ENCODE results near the gene SH3BP5L.

The SH3BP5L gene

DNA sequence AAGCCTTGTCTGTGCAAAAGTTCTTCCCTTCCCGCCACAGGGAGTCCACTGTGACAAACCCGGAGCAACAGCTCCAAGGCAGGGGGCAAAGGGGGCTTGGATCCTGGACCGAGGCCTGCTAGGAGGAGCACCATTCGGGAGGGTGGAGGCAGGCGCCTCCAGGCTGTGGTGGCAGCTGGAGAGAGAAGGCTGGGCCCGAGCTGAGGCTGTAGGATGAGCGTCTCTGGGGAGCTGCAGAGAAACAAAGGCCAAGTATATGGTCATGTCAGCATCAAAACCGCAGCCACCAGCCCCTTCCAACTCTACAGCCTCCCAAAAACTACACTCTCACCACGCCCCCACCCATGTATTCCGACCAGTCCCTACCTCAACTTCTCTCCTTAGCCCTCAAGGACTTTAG lies 579 bp downstream of the SH3BP5L start:
- DNase-seq = peak; percentile 22

DNA sequence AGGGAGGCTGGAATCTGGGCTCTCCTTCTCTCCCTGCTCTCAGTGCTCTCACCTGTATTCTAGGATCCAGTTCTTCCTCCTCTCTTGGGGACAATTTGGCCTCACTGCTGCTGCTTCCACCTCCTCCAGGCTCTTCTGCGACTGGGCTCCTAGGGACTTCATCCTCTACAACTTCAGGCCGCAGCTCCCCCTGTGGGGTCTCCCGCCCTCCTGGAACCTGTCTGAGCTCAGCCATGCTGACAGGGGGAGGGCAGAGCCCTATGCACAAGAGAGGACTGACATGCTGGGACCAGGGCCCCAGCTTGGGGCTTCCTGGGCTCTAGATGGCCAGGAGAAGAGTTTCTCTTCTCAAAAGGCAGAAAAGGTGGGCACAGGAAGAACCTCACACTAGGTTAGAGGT lies 1.0 kb downstream of the SH3BP5L start:
- no peak for DNase-seq

DNA sequence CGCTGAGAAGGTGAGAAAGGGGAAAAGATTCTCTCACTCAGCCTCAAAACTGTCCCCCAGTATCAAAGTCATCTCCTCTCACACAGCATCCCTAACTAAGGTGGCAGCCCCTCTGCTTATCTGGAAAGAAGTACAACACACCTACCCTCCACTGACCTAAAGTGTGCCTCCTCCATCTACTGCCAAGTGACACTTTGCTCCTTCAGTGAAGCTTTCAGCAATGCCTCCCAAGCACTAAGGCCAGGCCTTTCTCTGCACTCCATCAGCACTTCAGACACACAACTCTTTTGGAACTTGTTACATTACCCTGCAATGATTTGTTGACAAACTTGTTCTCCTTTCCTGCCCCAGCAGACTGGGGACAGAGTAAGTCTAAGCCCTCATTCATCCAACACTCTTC lies 1.4 kb downstream of the SH3BP5L start:
- DNase-seq = no peak

DNA sequence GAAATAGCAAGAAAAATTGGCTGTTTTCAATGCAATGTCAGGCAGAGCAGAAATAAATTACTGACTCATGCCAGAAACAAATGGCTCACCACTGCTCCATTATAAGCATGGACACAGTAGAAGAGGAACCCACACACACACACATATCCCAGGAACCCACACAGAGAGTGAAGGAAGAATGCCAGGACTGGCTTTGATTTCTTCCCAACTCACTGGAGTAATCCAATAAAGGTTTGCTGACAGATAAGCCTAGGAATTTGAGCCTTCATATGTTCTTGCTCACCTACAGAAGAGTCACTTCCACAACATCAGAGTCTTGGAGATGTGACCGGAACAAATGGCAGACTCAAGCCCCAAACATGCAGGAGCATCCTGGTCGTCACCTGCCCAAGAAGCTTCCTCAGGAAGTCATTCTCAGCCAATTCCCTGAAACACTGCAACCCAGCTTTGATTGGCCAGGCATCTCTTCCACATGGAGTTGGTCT lies 2.2 kb downstream of the SH3BP5L start:
- DNase-seq = peak; percentile 60

DNA sequence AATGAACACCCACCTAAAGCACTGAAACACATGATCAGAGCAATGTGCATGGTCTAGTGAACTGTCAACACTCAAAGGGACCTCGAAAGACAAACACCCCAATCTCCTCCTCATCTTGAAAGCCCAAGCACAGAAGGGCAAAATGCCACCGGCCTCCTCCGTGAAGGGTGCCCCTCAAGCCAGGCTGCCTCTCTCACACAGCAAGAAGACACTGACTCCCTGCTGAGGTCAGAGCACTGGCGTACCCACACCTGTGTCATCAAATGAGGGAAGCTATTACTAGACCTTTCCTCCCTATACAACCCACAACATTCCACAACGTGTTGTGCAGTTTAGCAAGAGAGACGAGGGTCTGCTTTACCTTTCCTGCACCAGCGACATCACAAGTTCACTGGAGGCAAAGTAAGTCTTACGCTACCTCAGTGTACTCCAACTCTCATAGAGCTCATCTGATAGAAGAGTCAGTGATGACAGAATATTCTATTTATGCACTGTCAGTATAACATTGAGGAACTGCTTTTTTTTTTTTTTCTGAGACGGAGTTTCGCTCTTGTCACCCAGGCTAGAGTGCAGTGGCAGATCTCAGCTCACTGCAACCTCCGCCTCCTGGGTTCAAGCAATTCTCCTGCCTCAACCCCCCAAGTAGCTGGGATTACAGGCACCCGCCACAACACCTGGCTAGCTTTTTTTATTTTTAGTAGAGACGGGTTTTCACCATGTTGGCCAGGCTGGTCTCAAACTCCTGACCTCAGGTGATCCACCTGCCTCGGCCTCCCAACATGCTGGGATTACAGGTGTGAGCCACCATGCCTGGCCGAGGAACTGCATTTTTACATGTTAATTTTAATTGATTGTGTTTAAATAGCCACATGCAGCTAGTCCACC lies 3.3 kb downstream of the SH3BP5L start:
- no peak for DNase-seq

DNA sequence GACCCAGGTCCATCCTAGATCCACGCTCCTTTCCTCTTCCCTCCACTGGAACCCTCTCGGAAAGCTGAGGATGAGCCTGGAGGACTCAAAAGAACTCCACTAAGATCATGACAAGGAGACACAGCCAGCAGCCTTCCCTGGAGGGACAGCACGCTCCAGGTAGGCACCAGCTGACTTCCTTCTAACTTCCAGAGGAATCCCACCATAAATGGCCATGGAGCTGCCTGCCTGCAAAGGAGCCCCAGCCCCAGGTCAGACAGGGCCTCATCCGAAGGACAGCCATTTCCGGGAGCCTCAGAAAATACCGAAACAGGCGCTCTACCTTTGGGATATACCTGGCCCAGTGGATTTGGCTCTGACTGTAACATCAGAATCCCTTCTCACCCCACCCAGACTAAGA lies 4.1 kb downstream of the SH3BP5L start:
- DNase-seq = no peak

DNA sequence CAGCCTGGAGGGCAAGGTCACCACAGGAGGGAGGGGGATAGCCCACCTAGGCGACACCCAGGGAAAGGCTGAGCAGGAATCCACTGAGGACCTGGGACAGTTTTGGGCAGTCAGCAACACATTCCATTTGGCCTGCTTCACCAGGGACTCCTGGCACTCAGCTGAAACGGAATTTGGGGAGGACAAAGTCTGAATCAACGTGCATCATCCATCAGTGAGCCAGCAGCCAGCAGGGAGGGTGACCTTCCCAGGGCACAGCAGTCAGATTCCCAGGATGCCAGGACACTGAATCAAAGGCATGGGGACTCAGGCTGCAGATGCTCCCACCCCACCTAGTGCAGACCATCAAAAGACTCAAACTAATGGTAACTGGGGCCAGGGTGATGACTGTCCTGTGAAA lies 4.6 kb downstream of the SH3BP5L start:
- DNase-seq = peak; percentile 91

DNA sequence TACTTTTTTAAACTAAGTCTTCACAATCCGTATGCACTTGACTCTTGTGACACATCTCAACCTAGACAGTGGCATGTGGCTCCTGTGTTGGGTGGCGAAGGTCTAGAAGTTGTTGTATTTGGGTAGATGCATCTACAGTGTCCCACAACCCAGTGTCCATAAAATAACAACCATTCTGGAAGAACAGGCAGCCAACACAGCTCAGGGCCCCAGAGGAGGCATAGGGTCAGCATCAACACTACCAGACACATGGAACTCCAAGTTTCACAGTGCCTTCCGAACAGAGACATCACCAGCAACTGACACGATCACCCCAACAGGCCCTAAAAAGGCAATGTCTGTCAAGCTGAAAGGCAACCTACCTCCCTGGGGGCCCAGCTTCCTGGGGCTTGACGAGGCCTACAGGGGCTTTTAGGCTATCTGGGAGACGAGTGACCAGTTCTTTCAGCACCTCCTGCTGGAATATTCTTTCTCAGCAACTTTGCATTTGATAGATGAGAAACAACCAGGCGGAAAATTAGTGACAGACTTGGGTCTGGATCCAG lies 5.6 kb downstream of the SH3BP5L start:
- no peak for DNase-seq

DNA sequence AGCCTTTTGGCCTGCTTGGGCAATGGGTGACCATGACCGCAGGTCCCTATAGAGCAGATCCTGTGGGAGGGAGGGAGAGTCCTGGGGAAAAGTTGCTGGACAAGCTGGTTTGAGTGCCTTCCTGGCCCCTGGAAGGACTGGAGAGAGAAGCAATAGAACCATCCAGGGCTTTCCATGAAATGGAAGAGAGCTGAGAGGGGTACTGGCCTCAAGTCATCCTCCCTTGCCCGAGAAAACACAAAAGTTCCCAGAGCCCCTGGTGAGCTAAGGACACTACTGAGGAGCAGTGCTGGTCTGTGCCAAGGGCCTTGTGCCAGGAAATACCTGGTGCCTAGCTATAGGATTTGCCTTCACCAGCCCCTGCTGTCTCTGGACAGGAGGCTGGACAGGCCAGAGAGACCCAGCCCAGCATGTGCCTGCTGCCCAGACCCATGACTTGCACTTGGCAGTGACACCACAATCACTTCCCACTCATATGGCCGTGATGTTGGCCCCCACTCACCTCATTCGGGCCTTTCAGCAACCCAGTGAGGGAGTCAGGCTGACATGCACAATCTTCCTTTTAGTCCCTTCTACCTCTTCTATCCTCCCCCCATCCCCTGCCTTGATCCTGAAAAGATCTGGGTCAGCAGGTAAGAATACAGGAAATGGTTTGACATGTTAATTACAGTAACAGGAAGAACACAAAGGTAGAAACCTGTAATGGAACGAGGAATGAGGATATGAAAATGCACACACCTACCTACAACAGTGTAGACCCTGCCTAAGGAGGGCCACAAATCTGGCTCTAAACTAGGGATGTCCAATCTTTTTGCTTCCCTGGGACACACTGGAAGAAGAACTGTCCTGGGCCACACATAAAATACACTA lies 7.0 kb downstream of the SH3BP5L start:
- DNase-seq = no peak

DNA sequence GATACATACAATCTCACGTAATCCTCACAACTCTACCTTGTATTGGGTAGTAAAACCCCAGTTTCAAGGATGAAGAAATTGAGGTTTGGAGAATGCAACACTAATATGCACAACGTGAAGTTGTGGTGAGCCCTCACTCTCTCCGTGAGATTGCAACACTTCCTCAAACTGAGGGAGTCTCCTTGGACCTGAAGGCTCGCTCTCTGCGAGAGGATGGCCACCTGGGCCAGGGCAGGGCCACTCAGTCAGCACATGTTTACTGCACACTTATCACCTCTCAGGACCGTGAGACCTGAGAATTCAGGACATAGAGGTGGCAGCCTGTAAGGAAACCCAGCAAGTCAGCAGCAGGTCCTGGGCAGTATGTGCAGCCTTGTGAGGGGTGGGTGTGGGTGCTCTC lies 8.7 kb downstream of the SH3BP5L start:
- DNase-seq = no peak

DNA sequence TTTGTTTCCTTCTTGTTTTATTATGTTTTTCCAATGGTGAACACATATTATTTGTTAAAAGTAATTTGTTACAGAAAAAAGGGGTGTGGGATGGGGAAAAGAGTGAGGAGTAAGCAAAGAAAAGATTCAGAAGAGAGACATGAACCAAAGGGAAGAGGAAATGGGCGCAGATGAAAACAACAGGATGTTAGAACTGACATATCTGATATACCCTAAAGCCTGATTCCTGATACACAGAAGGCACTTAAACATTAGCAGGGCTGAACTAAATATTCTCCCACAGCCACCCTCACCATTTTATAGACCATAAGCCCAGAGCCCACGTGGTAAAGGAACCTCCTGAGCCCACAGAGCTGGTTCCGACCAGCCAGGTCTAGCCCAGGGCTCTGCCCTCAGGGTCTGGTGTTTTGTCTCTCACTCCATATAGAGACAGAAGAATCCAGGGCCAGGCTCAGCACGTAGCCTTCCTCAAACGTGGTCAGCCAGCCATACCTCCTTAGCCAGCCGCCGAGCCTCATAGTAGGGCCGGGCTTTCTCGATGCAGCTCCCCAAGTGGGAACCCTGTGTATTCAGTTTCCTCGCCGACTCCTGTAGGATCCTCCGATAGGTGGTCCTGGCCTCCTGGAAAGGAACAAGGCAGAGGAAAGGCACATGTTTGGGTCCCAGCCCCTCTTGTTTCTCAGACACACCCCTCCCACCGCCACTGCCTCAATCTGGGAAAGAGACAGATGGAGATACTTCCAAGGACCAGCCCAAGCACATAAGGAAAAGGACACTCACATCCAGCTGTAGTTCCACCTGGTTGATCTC lies 9.5 kb downstream of the SH3BP5L start:
- no peak for DNase-seq

DNA sequence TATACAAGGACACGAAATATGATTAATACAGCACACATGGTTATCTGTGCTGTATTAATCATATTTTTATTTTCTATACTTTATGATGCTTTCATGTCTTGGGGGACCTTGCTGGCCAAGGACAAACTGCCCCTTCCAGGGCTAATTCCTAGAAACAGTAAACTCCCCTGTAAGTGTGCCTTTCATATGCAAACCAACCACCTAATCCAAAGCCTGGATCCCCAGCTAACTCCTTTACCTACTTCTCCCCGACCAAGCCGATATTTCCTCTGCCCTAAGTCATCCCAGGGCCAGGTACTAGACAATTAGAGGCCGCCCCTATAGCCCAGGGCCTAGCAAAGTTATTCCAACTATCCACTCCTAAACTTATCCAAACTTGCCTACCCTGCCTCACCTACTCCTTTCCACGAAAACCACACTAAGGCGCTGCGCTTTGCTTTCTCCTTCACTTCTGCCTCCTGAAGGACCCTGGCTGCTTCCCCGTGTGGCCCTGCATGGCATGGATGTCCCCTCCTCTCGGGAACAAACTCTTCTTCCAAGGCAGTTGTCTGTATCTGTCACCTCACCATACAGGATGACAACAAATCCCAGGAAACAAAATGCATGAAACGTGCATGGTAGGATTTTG lies 10.2 kb downstream of the SH3BP5L start:
- no peak for DNase-seq

DNA sequence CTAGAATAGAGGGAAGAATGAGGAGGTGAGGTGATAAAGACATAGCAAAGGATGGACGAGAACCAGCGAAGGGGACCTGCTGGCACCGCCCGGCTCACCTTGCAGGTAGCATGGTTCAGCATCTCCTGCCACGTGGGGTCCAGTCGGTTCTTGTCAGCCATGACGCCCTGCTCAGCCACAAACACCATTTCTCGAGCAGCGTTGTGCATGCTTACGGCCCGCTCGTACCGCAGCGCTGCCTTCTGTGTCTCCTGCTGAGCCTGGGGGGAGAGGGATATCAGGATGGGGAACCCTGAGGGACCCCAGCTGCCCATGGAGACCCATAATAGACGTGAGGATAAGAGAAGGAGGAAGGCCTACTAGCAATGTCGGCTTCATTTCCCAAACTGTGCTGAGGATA lies 11.4 kb downstream of the SH3BP5L start:
- no peak for DNase-seq

DNA sequence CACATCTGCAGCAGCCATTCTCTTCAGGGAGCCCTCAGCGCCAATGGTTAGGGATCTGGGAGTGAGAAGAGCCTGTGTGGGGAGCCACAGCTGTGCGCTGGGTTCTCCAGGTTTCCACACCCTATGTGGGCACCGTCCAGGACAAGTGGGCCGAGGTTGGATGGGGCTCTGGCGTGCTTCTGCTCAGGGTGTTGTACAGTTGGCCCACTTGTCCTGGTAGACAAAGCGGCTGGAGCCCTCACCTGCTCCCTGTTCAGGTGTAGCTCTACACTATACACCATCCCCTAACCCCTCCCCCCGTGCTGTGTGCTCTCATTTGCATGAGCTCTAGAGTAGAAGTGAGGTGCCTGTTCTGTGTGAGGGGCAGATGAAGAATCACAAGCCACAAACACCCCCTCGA lies 12.2 kb downstream of the SH3BP5L start:
- DNase-seq = no peak

DNA sequence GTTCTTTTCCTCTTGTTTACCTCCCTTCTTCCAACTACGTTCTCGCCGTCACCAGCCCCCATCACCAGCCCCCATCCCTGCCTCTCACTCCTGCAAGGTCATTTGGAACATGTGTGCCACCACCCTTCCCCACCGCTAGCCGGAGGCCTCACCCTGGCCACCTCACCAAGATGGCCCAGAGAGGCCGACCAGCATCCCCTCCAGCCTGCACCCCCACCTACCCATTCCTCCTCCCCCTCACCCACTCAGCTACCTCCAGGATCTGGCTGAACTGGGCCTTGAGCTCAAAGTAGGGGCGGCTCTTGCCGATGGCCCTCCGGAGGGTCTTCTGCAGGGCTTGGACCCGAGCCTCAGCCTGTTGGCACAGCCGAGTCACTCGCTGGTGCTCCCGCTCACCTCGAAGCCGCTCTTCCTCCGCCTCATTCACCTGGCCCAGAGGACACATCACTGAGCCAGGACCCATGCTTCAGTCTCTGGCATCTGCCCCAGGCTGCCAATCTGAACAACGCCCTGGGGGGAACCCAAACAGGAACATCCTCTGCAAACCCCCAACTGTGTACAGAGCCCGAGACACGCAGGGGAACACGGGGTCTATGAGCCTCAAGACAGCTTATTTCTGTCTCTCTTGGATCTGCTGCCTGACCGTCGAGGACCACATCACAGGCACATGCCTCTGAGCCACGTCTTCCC lies 12.8 kb downstream of the SH3BP5L start:
- DNase-seq = no peak

DNA sequence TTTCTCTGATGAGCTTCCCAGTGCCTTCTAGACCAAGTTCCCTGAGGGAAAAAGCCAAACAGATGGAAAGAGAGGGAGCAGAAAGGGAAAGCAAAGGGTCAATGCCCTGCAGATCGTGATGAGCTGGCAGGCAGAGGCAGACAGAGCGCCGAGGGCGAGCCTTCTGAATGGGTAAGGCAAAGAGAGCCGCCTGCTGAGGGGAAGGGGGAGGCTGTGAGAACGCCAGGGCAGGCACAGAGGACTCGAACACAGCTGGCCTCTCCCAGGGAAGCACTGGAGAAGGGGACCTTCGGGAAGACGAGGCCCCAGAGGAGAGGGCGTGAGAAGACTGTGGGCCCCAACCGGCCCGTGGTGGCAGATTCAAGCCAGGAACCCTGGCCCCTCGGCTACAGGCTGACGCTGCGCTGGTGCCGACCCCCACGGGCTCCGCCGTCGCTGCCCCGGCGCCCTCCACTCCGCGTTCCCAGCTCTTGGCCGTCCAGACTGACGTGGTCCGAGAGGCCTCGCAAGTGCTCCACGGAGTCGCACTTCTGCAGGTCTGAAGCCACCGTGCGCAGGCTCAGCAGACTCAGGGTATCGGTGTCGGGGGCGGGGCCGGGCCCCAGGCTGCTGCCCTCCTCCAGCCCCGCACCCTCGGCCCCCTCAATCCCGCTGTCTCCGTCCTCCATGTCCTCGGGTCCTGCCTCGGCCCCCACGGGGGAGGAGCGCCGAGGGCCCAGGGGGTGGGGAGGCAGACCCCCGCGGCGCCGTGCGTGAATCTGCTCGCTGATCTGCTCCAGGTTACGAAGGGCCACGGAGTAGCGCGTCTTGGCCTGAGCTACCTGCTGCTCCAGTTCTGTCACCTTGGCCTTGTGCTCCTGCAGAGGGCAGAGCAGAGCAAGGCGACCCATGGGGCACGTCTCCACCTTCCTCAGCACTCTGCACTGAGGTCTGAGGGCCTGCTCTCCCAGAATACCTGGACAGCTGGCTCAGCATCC lies 13.9 kb downstream of the SH3BP5L start:
- no peak for DNase-seq

DNA sequence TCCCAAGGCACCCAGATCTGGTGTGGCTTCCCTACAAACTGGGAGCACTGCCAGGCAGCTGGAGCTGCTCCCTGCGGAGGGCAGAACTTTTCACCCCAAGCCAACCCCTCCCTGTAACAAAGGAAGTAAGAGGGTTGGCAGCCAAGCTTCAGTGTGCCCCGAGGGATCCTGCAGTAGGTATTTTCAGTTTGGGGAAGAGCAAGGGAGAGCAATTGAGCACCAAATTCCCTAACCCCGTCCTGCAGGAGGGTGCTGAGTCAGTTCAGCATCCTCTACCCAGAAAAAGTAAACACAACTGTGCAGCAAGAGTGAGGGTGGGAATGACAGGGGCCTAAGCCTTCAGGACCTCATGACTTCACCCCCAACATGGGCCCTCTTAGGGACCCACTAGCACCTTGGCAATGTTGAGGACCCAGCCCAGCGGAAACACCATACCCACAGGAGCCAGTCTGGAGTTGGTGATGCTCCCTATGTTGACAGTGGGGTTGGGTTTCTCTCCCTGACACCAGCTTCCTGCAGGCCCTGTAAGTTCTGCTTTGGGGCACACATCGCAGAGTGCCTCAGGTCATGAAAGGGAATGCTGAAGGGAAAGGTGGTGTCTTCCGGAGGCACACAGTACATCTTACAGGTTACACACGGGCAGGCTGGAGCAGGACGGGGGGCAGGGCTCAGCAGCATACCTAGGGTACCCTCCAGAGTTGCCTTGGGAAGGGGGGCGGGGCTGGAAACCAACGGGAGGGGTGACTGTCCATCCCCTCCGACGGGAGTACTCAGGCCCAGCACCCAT lies 14.8 kb downstream of the SH3BP5L start:
- DNase-seq = peak; percentile 53

DNA sequence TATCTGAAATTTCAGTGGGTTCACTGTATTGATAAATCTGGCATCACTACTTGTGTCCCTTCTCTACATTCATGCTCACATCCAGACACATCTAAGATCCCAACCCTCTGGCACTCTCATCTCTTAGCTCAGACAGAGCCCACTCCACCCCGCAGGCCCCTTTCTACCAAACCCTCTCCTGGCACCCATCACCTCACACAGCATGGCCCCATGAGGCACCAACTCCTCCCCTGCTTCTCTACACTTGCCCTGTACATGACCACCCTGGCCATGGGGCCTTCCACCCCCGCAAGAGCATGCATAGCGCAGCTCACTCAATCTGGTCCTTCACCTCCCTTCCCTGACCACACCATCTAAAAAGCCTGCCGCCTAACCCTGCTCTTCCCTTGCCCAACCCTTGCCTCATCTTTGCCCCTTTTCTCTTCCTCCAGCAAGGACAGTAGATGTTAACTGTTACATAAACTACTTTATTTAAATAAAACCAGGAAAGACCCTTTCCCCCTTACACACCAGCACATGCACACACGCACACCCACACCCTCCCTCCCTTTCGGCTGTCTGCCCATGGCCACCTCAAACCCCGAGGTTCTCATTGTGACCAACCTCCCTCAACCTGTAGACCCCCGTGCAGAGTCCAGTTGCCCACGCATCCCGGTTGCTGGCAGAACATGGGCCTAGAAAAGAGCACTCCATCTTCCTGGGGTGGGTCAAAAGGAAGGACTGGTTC lies 15.6 kb downstream of the SH3BP5L start:
- DNase-seq = no peak
